Epithelial cell of proximal tubule (primary cell): ENCODE results near the gene CLIP4. TPM values are rescaled to one million over a fixed set of nuclear protein-coding genes. Genes with fewer than 3 reads are reported as not detected.

ENCODE experiments used
- DNase-seq: peaks from one replicate; pipeline ENCODE4 v3.0.0-alpha.2; 2011; ENCODE audit warnings: low read depth
- H3K4me3 ChIP-seq: 2 replicates; pipeline ENCODE4 v1.5.1; 2011; ENCODE audit warnings: low read depth, mild to moderate bottlenecking, low read length
- total RNA-seq: library from RNA; depleted of rRNA; stranded (reverse); fragments of >200 nt; gene quantifications from 2 replicates; pipeline ENCODE4 v1.2.3, GENCODE V29; 2015
- TF ChIP-seq, protein P1 (sequence below): conservative IDR thresholded peaks from 2 replicates; pipeline ENCODE4 v1.5.1; 2012; ENCODE audit warnings: low read depth, mild to moderate bottlenecking, low read length

CLIP4 gene
- total RNA-seq, 1 donor from 2014 or later, result 22.8 TPM

DNA sequence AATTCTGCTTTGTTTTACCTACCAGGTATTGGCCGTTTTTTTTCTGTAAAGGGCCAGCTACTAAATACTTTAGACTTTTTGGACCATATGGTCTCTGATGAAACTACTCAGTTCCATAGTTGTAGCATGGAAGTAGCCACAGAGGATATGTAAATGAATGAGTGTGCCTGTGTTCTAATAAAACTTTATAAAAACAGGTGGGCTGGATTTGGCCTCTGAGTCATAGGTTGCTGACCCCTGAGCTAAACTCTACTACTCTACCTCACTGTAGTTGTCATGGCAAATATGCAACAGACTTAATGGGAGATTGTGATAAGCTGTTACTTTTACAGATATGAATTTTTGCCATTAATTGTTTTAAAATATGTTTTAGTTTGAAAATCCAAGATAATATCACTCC lies 19.7 kb downstream of the CLIP4 start:
- H3K4me3 ChIP-seq, result no peak overlapping the region
- TF ChIP-seq, protein P1, sequence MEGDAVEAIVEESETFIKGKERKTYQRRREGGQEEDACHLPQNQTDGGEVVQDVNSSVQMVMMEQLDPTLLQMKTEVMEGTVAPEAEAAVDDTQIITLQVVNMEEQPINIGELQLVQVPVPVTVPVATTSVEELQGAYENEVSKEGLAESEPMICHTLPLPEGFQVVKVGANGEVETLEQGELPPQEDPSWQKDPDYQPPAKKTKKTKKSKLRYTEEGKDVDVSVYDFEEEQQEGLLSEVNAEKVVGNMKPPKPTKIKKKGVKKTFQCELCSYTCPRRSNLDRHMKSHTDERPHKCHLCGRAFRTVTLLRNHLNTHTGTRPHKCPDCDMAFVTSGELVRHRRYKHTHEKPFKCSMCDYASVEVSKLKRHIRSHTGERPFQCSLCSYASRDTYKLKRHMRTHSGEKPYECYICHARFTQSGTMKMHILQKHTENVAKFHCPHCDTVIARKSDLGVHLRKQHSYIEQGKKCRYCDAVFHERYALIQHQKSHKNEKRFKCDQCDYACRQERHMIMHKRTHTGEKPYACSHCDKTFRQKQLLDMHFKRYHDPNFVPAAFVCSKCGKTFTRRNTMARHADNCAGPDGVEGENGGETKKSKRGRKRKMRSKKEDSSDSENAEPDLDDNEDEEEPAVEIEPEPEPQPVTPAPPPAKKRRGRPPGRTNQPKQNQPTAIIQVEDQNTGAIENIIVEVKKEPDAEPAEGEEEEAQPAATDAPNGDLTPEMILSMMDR, result no peak
- no peak for DNase-seq

DNA sequence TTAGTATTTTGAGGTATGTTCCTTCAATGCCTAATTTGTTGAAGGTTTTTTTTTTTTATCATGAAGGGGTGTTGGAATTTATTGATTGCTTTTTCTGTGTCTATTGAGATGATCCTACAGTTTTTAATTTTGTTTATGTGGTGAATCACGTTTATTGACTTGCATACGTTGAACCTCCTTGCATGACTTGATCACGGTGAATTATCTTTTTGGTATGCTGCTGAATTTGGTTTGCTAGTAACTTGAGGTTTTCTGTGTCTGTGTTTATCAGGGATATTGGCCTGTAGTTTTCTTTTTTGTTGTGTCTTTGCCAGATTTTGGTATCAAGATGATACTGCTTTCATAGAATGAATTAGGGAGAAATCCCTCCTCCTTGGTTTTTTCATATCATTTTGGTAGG lies 23.9 kb downstream of the CLIP4 start:
- TF ChIP-seq, protein P1, result no peak
- no peak overlapping the region for H3K4me3 ChIP-seq
- no peak for DNase-seq

DNA sequence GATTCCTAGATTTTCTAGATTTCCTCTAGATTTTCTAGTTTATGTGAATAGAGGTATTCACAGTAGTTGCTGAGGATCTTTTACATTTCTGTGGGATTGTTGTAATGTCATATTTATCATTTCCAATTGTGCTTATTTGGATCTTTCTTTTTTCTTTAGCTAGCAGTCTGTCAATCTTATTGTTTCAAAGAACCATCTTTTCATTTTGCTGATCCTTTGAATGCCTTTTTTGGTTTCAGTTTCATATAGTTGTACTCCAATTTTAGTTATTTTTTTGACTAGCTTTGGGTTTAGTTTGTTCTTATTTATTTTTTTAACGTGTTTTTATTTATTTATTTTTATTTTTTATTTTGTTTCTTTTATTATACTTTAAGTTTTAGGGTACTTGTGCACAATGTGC lies 24.5 kb downstream of the CLIP4 start:
- H3K4me3 ChIP-seq, result no peak overlapping the region
- no peak for DNase-seq
- TF ChIP-seq, protein P1, result no peak

DNA sequence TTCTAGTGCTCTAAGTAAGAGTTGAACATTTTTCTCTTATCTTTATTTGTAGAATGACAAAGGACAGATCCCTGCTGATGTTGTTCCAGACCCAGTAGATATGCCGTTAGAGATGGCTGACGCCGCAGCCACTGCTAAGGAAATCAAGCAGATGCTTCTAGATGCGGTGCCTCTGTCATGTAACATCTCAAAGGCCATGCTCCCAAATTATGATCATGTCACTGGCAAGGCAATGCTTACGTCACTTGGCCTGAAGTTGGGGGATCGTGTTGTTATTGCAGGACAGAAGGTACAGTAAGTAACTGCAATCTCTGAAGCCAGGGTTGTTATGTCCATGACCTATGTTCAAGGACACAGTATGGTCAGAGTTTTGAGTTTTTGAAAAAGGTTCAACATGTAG lies 28.4 kb downstream of the CLIP4 start:
- DNase-seq, result no peak
- TF ChIP-seq, protein P1, result no peak
- no peak overlapping the region for H3K4me3 ChIP-seq

DNA sequence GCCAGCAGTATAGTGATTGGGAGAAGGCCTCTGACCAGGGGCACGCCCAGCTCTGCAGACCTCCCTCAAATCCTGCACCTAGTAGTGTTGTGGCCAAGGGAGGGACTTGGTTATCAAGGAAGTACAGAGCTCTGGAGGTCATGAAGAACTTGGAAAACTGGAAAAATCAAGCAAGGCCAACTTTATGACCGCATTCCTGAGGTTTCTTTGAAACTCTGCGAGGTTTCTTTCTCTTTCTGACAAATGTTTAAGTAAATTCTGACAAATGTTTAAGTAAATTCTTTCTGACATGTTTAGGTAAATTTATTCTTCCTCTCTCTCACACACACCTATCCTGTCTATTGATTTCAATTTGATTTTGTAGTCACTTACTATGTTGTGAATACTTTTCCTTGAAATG lies 31.0 kb downstream of the CLIP4 start:
- no peak overlapping the region for H3K4me3 ChIP-seq
- no peak for DNase-seq
- TF ChIP-seq, protein P1, result no peak

DNA sequence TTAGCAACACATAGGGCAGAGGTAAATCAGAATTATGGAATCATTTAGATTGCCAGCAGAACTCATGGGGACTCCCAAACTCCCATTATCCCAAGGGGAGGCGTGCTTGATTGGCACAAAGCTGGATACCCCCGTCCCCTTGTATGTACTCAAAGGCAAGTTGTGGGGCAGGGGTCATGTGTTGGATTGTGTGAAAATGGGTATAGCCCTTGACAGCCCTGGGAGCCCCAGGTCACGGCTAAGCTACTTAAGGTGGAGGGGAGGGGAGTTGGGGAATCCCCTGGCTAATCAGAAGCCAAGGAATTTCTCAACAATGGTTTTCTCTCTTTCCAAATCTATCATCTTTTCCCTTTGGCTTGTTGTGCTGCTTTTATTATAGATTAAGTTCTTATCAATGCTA lies 32.7 kb downstream of the CLIP4 start:
- TF ChIP-seq, protein P1, result no peak
- no peak overlapping the region for H3K4me3 ChIP-seq
- DNase-seq, result no peak

DNA sequence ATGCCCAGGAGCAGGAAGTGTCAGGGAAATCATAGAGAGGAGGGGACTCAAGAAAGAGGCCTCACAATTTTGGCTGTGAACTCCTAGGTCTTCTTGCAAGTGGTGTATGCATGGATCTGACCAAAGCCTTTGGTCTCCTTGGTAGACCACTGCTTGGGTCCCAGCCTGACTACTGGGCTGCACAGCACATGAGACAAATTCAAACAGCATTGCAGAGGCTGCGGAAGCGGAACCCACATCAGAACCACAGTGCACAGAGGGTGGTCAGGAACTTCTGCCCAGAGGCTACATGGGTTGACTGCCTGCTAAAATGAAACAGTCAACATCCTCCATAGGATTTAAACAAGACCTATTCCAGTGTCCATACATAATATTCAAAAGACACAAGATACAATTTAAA lies 39.4 kb downstream of the CLIP4 start:
- TF ChIP-seq, protein P1, result no peak

More for the DNA sequence above, 39.4 kb downstream of the CLIP4 start:
- no peak for DNase-seq
- no peak overlapping the region for H3K4me3 ChIP-seq
